Progenitor cell of endocrine pancreas (in vitro differentiated cells): ENCODE results near the gene TEAD1. TPM values are rescaled to one million over a fixed set of nuclear protein-coding genes. Genes with fewer than 3 reads are reported as not detected.

Experiments used
- DNase-seq: peaks from one replicate; pipeline ENCODE4 v3.0.0; 2021; ENCODE audit warnings: low spot score; ENCODE audit not compliant: unreplicated experiment
- H3K27ac Mint-ChIP-seq: 2 replicates; pipeline ENCODE4 v1.8.0; 2021; ENCODE audit warnings: mild to moderate bottlenecking, moderate library complexity, mixed read lengths
- H3K27me3 Mint-ChIP-seq: 2 replicates; pipeline ENCODE4 v1.8.0; 2021; ENCODE audit warnings: mixed read lengths
- H3K36me3 Mint-ChIP-seq: 2 replicates; pipeline ENCODE4 v1.8.0; 2022; ENCODE audit warnings: mixed read lengths; ENCODE audit not compliant: insufficient read depth
- H3K4me1 Mint-ChIP-seq: 2 replicates; pipeline ENCODE4 v1.8.0; 2021; ENCODE audit warnings: low read depth, mixed read lengths
- H3K4me3 Mint-ChIP-seq: 2 replicates; pipeline ENCODE4 v1.8.0; 2021; ENCODE audit warnings: low read depth, mild to moderate bottlenecking, moderate library complexity, mixed read lengths
- H3K9me3 Mint-ChIP-seq: 2 replicates; pipeline ENCODE4 v1.8.0; 2021; ENCODE audit warnings: low read depth, mixed read lengths
- total RNA-seq: library from RNA; stranded (reverse); gene quantifications from 2 replicates; pipeline ENCODE4 v1.2.1, GENCODE V29; 2021
- TF ChIP-seq, protein P1 (sequence below): fragments of 200-600 bp; sonication (generic); IDR thresholded peaks from one replicate; pipeline ENCODE4 v1.5.0; 2021; ENCODE audit warnings: antibody characterized with exemption, mild to moderate bottlenecking; ENCODE audit not compliant: unreplicated experiment

Gene TEAD1
- total RNA-seq, 1 donor from 2014 or later = 92.4 TPM

DNA sequence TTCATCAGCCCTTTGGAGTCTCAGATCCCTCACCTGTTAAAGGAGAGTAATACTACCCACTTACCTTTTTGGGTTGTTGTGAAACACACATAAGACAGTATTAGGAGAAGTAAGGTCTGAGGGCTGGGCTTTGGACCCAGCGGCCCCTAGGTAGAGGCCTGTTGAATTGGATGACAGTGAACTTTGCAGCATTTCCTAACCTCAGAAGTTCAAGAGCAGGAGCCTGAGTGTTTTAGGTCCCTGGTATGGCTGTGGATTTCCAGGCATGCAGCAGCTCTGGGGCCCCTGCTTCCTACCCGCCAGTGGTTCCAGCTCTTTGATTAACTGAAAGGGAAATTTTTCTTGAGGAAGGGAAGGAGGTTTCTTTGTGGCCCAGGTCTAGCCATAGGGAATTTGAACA is 58.9 kb downstream of the TEAD1 start:
- no peak for DNase-seq
- Mint-ChIP-seq H3K4me1 (peaks cover 25% of the 10 kb centered on the region), H3K9me3 (no peaks in the 10 kb centered on the region), H3K27ac (no peak overlapping the region), H3K4me3 (no peak overlapping the region), H3K36me3 (peaks cover 2% of the 10 kb centered on the region), H3K27me3 (no peaks in the 10 kb centered on the region)
- TF ChIP-seq, protein P1, sequence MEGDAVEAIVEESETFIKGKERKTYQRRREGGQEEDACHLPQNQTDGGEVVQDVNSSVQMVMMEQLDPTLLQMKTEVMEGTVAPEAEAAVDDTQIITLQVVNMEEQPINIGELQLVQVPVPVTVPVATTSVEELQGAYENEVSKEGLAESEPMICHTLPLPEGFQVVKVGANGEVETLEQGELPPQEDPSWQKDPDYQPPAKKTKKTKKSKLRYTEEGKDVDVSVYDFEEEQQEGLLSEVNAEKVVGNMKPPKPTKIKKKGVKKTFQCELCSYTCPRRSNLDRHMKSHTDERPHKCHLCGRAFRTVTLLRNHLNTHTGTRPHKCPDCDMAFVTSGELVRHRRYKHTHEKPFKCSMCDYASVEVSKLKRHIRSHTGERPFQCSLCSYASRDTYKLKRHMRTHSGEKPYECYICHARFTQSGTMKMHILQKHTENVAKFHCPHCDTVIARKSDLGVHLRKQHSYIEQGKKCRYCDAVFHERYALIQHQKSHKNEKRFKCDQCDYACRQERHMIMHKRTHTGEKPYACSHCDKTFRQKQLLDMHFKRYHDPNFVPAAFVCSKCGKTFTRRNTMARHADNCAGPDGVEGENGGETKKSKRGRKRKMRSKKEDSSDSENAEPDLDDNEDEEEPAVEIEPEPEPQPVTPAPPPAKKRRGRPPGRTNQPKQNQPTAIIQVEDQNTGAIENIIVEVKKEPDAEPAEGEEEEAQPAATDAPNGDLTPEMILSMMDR = no peak

DNA sequence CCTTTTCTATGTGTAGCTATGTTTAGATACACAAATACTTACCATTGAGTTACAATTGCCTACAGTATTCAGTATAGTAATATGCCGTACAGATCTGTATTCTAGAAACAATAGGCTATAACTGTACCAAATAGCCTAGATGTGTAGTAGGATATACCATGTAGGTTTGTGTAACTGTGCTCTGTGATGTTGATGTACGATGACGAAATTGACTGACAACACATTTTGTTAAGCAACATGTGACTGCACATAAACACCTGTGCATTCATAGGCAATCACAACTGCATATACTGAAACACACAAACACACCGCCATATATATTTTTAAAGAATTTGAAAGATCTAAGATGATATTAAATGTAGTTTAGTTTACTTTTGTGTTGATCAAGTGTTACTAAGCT is 60.4 kb downstream of the TEAD1 start:
- no peak overlapping the region for H3K4me3 Mint-ChIP-seq
- H3K4me1 Mint-ChIP-seq = peaks cover 26% of the 10 kb centered on the region
- H3K27me3 Mint-ChIP-seq = no peaks in the 10 kb centered on the region
- no peak overlapping the region for H3K27ac Mint-ChIP-seq
- H3K9me3 Mint-ChIP-seq = no peaks in the 10 kb centered on the region
- peaks cover 2% of the 10 kb centered on the region for H3K36me3 Mint-ChIP-seq
- TF ChIP-seq, protein P1 = no peak
- DNase-seq = no peak

DNA sequence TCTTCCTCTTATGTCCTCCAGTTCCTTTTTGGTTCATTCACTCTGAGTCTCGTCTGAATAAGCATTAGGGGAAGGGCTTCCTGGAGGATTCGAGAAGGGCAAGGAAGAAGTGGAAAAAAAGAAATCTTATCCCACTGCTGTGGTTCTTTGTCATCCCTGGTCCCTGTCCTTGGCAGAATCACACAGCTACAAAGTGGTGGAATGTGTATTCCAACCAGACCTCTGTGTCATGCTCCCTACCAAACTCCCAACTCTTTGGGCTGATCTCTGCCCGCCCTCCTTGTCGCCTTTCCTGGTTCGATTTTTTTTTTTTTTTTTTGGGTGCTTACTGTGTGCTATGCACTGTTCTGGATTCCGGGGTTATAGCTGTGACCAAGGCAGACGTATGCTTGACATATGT is 61.0 kb downstream of the TEAD1 start:
- TF ChIP-seq, protein P1 = no peak
- Mint-ChIP-seq H3K27ac (no peak overlapping the region), H3K4me3 (no peak overlapping the region), H3K27me3 (no peaks in the 10 kb centered on the region), H3K9me3 (no peaks in the 10 kb centered on the region), H3K4me1 (peaks cover 26% of the 10 kb centered on the region), H3K36me3 (peaks cover 3% of the 10 kb centered on the region)
- no peak for DNase-seq

DNA sequence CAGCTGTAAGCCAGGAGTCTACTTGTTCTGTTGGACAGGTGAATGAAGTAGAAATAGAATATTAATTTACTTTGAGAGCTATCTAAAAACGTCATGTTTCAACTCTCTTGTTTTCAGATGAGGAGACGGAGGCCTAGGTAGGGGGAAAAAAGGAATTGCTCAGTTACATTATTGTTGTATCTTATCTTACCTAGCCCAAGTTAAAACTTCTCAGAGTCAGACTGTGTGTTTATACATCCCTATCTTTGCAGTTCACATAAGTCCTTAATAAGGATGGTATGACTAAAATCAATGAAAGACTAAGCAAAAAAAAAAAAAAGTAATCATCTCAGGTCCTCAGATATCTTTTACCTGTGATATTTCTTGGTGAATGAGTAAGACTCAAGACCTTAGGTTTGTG is 62.8 kb downstream of the TEAD1 start:
- no peaks in the 10 kb centered on the region for H3K27me3 Mint-ChIP-seq
- no peaks in the 10 kb centered on the region for H3K9me3 Mint-ChIP-seq
- H3K27ac Mint-ChIP-seq = no peak overlapping the region
- H3K4me1 Mint-ChIP-seq = peaks cover 28% of the 10 kb centered on the region
- H3K4me3 Mint-ChIP-seq = no peak overlapping the region
- TF ChIP-seq, protein P1 = no peak
- peaks cover 6% of the 10 kb centered on the region for H3K36me3 Mint-ChIP-seq
- no peak for DNase-seq

DNA sequence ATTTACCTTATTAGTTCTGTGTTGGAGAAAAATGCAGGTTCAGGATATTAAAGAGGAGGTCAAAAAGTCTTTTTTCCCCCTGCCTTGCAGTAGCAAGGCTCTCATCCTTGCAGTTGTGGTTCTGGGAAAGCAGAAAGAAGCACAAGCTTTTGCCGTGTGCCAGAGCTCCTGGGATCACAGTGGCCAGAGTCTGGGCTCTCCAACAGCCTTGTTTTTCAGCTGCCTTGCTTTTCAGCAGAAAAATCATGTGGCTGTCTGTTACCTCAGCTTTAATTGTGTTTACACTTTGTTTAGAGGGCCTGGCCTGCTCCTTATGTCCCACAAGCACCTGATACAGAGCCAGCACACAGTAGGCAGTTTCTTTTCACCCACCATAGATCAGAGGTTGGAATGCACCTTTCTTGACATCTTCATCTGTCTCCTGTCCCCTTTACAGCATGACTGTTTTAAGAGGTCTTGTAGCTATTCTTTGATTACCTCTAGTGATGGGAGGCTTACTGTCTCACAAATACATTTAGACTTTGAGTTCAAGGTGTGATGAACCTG is 67.5 kb downstream of the TEAD1 start:
- no peak for DNase-seq
- Mint-ChIP-seq H3K9me3 (no peaks in the 10 kb centered on the region), H3K36me3 (peaks cover 6% of the 10 kb centered on the region), H3K4me3 (no peak overlapping the region), H3K27me3 (no peaks in the 10 kb centered on the region), H3K4me1 (peaks cover 49% of the 10 kb centered on the region), H3K27ac (no peak overlapping the region)
- TF ChIP-seq, protein P1 = no peak
